Globus pallidus (tissue), 1 donor: ENCODE measurements around the gene XYLT1.

ENCODE experiments used
- DNase-seq: peaks from one replicate; pipeline ENCODE4 v3.0.0-alpha.2; 2015; ENCODE audit warnings: low spot score

XYLT1 gene

GRCh38 chr16:17138801-17139200, 332.0 kb downstream of the XYLT1 start:
- DNase-seq, result no peak

GRCh38 chr16:17135439-17135838, 335.3 kb downstream of the XYLT1 start:
- DNase-seq, result no peak

DNA sequence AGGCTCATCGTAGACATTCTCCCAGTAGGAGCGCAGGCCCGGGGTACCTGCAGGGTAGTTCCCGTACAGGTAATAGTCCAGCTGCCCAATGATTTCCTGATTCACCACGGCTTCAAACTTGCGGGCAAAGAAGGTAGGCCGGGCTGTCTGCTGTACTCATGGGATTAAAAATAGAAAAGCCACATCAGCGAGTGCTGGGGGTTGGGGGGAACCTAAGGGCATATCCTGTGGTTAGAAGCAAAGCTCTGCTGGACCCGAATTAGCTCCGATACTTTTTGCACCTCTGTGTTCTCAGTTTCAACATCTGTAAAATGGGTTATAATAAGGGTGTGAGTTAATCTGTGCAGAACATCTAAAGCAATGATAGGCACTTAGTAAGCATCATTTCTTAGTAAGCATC, 336.2 kb downstream of the XYLT1 start:
- no peak for DNase-seq

GRCh38 chr16:17133851-17134250, 336.9 kb downstream of the XYLT1 start:
- no peak for DNase-seq

- DNase-seq, result no peak
Observed at GRCh38 chr16:17131351-17131750, 339.4 kb downstream of the XYLT1 start.

DNA sequence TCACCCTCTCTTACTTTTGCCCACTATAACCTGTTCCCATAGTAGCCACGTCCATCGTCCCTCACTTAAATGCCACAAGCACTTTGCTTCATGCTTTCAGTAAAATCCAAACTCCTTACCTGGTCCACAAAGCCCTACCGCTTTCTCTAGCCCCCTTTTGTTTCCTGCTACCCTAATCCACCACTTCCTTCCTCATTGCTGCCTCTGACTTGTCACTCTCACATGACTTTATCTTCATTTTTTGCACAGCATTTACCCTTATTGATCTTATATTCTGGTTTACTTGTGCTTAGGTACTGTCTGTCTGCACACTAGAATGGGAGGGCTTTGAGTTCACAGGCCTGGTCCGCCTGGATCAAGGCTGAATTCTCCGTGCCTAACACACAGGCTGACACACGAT, 340.0 kb downstream of the XYLT1 start:
- DNase-seq, result no peak

GRCh38 chr16:17129971-17130370, 340.8 kb downstream of the XYLT1 start:
- DNase-seq, result peak; percentile 38

DNA sequence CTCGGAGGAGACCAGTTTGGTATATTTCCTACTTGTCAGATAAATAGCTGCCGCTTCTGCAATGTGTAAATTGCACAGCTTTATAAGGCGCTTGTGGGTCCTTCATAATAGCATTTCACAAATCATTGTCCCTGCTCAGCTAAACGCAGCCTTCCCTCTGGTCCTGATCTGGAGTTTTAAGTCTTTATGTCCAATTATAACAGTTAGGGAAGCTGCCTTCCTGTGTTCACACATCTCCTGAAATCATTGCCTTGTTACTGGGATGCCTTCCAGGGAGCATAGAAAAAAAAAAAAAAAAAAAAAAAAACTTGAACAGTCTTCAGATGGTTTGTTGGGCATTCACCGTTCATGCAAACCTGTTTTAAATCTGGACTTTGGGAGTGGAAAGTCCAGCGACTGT, 342.0 kb downstream of the XYLT1 start:
- DNase-seq, result no peak

- DNase-seq, result no peak
Observed at GRCh38 chr16:17126156-17126555, 344.6 kb downstream of the XYLT1 start.

DNA sequence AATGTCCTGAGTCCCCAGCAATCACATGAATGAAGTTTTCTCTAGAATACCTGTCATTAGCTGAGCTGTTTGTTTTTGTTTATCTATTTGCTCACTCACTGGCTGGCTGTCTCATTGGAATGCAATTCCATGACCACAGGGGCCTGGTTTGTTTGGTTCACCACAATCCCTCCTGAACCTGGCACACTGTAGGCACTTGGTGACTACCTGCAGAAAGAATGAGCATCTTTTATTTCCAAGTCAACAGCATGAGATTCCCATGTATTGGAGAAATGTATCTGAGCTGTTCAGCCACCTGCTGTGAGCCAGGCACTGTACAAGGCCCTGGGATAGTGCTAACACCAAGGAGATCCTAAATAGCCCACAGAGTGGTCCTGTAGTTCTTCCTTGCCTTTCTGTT, 345.1 kb downstream of the XYLT1 start:
- DNase-seq, result no peak

- no peak for DNase-seq
Observed at GRCh38 chr16:17117906-17118577, 352.7 kb downstream of the XYLT1 start.

DNA sequence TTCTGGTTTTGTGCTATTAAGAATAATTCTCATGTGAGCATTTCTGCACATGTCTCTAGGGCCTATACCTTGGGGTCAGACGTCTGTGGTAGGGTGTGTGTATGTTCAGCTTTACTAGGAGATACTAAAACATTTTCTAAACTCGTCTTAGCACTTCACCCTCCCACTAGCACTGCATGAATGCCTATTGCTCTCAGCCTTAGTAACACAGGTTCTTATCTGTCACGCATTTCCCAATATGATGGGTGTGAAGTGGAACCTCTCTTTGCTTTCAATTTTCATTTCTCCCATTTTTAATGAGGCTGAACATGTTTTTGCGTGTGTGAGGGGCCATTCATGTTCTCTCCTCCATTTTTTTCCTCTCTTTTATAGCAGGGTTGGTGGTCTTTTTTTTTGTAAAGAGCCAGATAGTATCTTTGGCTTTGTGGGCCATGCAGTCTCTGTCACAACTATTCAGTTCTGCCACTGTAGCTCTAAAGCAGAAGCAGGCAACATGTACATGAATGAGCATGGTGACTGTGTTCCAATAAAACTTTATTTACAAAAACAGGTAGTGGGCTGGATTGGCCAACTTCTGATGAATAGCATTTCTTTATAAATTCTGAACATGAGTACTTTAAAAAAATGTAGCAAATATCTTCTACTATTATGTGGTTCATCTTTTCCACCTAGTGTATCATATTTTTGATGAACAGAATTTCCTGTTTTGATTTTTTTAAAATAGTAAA, 354.0 kb downstream of the XYLT1 start:
- no peak for DNase-seq

DNA sequence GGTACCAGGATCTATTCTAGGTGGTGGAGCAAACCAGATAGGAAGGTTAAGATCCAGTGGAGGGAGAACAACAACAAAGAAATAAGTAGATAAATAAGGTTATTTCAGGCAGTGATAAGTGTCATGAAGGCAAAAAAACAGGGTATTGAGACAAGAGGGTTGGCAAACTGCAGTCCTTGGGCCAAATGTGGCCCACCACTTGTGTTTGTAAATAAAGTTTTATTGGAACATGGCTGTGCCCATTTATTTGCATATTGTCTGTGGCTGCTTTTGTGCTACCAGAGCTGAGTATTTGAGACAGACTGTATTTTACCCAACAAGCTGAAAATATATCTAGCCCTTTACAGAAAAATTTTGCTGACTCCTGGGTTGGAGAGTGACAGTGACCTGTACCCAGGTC, 361.3 kb downstream of the XYLT1 start:
- DNase-seq, result no peak

DNA sequence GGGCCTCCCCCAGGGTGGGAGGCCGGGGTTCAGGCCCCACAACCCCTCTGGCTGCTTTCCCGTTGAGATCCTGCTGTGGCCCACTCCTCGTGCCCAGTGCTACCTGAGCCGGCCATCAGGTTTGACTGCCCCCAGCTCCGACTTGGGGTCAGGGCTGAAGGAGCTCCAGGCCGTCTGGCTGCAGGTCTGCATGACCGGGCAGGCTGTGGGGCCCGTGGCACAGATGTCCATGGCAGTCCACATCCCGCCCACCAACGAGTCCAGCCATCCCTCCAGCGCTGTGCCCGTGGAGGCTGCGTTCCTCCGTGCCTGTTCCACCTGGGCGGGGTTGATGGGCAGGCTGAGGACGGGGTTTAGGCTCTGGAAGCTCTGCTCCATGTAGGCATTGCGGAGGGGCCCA, 362.2 kb downstream of the XYLT1 start:
- DNase-seq, result no peak

- no peak for DNase-seq
Observed at GRCh38 chr16:17107450-17107849, 363.3 kb downstream of the XYLT1 start.

DNA sequence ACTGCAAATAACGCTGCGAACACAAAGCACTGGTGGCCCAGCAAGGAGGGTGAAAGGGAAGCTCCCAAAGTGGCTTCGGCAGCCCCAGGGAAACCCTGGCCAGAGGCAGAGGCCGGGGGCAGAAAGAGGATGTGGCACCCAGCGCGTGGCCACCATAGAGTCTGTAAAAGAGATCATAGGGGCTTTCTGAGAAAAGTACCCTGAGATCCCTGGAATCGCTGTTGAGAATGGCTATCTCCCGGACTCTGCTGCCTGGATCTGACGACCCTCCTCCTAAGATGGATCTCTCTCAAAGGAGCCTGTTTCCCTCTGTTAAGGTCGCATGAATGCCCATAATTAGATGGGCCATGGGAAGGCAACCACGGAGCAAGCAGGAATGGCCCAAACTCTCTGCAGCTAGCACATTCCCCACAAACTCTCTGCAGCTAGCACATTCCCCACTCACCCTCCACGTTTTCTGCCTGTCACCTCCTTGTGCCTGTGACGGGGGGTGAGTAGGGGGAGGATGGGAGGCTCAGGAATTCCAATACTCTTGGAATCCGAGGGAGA, 364.4 kb downstream of the XYLT1 start:
- DNase-seq, result no peak

- no peak for DNase-seq
Observed at GRCh38 chr16:17105239-17105797, 365.4 kb downstream of the XYLT1 start.

- DNase-seq, result no peak
Observed at GRCh38 chr16:17104654-17105053, 366.1 kb downstream of the XYLT1 start.

GRCh38 chr16:17103216-17103615, 367.5 kb downstream of the XYLT1 start:
- DNase-seq, result no peak

DNA sequence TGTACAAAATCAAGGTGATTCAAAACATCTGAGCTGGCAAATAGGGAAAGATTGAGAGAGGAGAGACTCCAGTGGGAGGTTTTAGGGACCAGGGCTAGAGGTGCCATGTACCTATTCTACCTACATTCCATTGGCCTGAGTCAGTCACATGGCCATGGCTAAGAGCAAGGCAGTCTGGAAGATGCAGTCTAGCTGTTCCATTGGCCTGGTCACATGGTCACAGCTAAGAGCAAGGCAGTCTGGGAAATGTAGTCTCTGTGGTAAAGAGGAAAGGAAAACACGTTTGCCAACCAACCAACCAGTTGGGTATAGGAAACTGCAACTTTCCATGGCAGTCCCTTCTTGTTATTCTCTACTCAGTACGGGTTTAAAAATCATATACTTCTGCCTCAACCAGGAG, 369.1 kb downstream of the XYLT1 start:
- no peak for DNase-seq

GRCh38 chr16:17098685-17099084, 372.1 kb downstream of the XYLT1 start:
- DNase-seq, result no peak

DNA sequence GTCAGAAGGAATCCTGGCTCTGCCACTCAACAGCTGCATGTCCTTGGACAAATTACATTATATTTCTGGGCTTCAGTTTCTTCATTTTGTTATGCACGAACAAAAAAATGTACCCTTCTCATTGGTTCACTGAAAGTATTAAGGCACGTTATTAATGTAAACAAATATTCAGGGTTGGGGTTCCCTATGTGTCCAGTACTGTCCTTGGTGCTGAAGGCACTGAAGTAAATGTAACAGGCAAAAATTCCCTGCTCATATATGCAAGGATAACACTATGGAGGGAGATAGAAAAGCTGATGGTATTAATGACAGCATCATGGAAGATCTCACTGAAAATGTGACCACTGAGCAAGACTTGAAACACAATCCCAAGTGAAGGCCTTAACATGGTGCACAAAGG, 386.6 kb downstream of the XYLT1 start:
- no peak for DNase-seq

- DNase-seq, result no peak
Observed at GRCh38 chr16:17083628-17084027, 387.1 kb downstream of the XYLT1 start.
